Thyroid gland (tissue), 4 donors: ENCODE data around the gene ADAMTSL1.

Experiments used
- POLR2A ChIP-seq, 2 donors: fragments of 450-650 bp; IDR thresholded peaks; one replicate each; pipeline ENCODE4 v1.6.1; 2017; ENCODE audit warnings: antibody characterized with exemption in 2 of 2, mild to moderate bottlenecking in 2 of 2, moderate library complexity in 1 of 2
- TF ChIP-seq, protein P1 (sequence below), 6 experiments: fragments of 200-600 bp in 3 of 6; fragments of 450-650 bp in 3 of 6; sonication (generic) in 3 of 6; IDR thresholded peaks; one replicate each; pipeline ENCODE4 v1.5.1; 2016 to 2019; ENCODE audit warnings: antibody characterized with exemption in 6 of 6, mild to moderate bottlenecking in 2 of 6, inconsistent platforms in 1 of 6, moderate library complexity in 1 of 6

DNA sequence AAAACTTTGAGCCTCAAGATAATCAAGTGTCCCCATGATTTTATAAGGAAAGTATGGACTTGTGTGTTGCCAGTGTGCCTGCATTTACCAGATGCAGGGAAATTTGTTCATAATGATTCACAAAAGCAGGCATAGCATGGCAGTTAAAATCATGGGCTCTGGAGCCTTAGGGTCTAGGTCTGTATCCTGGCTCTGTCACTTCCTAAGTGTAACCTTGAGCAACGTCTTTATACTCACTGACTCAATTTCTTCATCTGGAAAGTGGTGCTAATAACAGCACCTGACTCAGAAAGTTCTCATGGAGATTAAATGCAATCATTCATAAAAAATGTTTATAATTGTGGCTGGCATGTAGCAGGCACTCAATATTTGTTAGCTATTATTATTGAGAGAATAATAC is 324.2 kb downstream of the ADAMTSL1 start:
- TF ChIP-seq, protein P1, sequence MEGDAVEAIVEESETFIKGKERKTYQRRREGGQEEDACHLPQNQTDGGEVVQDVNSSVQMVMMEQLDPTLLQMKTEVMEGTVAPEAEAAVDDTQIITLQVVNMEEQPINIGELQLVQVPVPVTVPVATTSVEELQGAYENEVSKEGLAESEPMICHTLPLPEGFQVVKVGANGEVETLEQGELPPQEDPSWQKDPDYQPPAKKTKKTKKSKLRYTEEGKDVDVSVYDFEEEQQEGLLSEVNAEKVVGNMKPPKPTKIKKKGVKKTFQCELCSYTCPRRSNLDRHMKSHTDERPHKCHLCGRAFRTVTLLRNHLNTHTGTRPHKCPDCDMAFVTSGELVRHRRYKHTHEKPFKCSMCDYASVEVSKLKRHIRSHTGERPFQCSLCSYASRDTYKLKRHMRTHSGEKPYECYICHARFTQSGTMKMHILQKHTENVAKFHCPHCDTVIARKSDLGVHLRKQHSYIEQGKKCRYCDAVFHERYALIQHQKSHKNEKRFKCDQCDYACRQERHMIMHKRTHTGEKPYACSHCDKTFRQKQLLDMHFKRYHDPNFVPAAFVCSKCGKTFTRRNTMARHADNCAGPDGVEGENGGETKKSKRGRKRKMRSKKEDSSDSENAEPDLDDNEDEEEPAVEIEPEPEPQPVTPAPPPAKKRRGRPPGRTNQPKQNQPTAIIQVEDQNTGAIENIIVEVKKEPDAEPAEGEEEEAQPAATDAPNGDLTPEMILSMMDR (IDR thresholded peaks at IDR 0.05) = no peak
- TF ChIP-seq POLR2A (IDR thresholded peaks at IDR 0.05) = no peak
